WTC11 (cell line): Measurements from ENCODE around the gene SIGLEC5.

Experiments
- CREB1 ChIP-seq: sonication (generic); formaldehyde crosslinking; IDR thresholded peaks from 2 replicates; pipeline ENCODE4 v1.8.0; 2023; ENCODE audit warnings: mild to moderate bottlenecking, missing genetic modification reagents
- GRHL2 ChIP-seq: fragments of 250-450 bp; sonication (Bioruptor Pico); IDR thresholded peaks from 2 replicates; pipeline ENCODE4 v1.8.0; 2022; ENCODE audit warnings: mild to moderate bottlenecking, moderate library complexity; ENCODE audit not compliant: insufficient replicate concordance, severe bottlenecking
- IRF2 ChIP-seq: sonication (generic); formaldehyde crosslinking; IDR thresholded peaks from 2 replicates; pipeline ENCODE4 v1.8.0; 2022; ENCODE audit warnings: low read depth, missing genetic modification reagents, borderline replicate concordance
- KAT7 ChIP-seq: sonication (generic); formaldehyde crosslinking; IDR thresholded peaks from 2 replicates; pipeline ENCODE4 v1.8.1; 2023; ENCODE audit warnings: missing genetic modification reagents, mild to moderate bottlenecking, borderline replicate concordance
- NR1H2 ChIP-seq: sonication (generic); formaldehyde crosslinking; IDR thresholded peaks from 2 replicates; pipeline ENCODE4 v1.9.0; 2021; ENCODE audit warnings: mild to moderate bottlenecking, moderate library complexity, missing genetic modification reagents
- TF ChIP-seq, protein P1 (sequence below): sonication (generic); formaldehyde crosslinking; IDR thresholded peaks from 2 replicates; pipeline ENCODE4 v1.8.1; 2023; ENCODE audit warnings: mild to moderate bottlenecking, missing genetic modification reagents, moderate library complexity
- TF ChIP-seq, protein P2 (sequence below): sonication (generic); formaldehyde crosslinking; IDR thresholded peaks from 2 replicates; pipeline ENCODE4 v1.8.0; 2023; ENCODE audit warnings: missing genetic modification reagents, mild to moderate bottlenecking, borderline replicate concordance
- TF ChIP-seq, protein P3 (sequence below): sonication (generic); formaldehyde crosslinking; IDR thresholded peaks from 2 replicates; pipeline ENCODE4 v1.8.1; 2022; ENCODE audit warnings: low read depth, missing genetic modification reagents, borderline replicate concordance

DNA sequence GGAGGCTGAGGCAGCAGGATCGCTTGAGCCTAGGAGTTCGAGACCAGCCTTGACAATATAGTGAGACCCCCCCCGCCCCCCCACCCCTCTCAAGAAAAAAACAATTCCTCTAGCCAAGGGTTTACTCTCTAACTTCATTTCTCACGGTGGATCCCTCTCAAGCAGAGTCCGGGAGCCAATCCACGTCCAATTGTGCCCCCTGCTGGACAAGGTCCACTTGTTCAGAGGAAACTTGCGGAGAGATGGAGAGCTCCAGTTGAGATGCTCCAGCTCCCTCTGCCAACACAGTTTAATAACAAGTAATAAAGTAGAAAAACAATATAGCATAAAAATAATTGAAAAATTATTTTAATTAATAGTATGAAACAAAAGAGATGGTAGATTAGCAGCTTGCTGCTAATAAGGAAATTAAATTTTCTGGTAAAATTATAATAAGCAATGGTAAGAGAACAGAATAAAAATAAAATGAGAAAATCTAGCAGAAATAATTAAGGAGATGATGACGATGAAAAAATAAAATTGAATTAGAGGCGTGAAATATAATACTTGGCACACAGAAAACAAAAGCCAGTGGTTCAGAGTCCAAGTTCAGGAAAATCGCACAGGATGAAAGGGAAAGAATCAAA is 30.9 kb upstream of the SIGLEC5 start:
- TF ChIP-seq IRF2 (CRISPR knock-in tag): no peak
- TF ChIP-seq, protein P1, sequence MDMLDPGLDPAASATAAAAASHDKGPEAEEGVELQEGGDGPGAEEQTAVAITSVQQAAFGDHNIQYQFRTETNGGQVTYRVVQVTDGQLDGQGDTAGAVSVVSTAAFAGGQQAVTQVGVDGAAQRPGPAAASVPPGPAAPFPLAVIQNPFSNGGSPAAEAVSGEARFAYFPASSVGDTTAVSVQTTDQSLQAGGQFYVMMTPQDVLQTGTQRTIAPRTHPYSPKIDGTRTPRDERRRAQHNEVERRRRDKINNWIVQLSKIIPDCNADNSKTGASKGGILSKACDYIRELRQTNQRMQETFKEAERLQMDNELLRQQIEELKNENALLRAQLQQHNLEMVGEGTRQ (CRISPR knock-in tag): no peak
- no peak for TF ChIP-seq KAT7 (CRISPR knock-in tag)
- TF ChIP-seq GRHL2 (CRISPR knock-in tag): no peak
- TF ChIP-seq CREB1 (CRISPR knock-in tag): no peak
- TF ChIP-seq, protein P2, sequence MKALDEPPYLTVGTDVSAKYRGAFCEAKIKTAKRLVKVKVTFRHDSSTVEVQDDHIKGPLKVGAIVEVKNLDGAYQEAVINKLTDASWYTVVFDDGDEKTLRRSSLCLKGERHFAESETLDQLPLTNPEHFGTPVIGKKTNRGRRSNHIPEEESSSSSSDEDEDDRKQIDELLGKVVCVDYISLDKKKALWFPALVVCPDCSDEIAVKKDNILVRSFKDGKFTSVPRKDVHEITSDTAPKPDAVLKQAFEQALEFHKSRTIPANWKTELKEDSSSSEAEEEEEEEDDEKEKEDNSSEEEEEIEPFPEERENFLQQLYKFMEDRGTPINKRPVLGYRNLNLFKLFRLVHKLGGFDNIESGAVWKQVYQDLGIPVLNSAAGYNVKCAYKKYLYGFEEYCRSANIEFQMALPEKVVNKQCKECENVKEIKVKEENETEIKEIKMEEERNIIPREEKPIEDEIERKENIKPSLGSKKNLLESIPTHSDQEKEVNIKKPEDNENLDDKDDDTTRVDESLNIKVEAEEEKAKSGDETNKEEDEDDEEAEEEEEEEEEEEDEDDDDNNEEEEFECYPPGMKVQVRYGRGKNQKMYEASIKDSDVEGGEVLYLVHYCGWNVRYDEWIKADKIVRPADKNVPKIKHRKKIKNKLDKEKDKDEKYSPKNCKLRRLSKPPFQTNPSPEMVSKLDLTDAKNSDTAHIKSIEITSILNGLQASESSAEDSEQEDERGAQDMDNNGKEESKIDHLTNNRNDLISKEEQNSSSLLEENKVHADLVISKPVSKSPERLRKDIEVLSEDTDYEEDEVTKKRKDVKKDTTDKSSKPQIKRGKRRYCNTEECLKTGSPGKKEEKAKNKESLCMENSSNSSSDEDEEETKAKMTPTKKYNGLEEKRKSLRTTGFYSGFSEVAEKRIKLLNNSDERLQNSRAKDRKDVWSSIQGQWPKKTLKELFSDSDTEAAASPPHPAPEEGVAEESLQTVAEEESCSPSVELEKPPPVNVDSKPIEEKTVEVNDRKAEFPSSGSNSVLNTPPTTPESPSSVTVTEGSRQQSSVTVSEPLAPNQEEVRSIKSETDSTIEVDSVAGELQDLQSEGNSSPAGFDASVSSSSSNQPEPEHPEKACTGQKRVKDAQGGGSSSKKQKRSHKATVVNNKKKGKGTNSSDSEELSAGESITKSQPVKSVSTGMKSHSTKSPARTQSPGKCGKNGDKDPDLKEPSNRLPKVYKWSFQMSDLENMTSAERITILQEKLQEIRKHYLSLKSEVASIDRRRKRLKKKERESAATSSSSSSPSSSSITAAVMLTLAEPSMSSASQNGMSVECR (CRISPR knock-in tag): no peak
- no peak for TF ChIP-seq NR1H2
- TF ChIP-seq, protein P3, sequence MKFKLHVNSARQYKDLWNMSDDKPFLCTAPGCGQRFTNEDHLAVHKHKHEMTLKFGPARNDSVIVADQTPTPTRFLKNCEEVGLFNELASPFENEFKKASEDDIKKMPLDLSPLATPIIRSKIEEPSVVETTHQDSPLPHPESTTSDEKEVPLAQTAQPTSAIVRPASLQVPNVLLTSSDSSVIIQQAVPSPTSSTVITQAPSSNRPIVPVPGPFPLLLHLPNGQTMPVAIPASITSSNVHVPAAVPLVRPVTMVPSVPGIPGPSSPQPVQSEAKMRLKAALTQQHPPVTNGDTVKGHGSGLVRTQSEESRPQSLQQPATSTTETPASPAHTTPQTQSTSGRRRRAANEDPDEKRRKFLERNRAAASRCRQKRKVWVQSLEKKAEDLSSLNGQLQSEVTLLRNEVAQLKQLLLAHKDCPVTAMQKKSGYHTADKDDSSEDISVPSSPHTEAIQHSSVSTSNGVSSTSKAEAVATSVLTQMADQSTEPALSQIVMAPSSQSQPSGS (CRISPR knock-in tag): no peak
